Measurements from ENCODE around the gene SESTD1. TPM values are rescaled to one million over a fixed set of nuclear protein-coding genes. Genes with fewer than 3 reads are reported as not detected.

SESTD1 gene
- total RNA-seq, 4 donors from 2014 or later: 9.7 to 28.1 (median 21.3) TPM

DNA sequence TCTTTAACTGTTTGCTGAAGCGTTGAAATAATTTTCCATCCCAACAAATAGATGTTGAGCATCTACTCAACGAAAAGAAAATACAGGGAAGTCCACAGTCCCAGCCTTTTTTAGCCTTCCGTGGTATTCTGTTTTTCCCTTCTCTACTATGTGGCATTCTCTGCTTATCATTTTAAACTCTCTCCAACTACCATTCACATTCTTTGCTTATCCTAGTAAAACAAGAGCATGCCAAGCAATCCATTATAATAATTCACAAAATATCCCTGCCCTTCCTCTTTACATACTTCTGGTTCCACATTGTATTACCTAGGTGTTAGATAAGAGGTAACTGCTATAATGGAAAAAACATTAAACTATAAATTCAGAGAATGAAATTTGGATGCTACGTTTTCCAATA lies 1.6 kb upstream of the SESTD1 start:
- H3K36me3 ChIP-seq: no peaks in the 10 kb centered on the region
- no peak for DNase-seq
- no peak overlapping the region for H3K4me3 ChIP-seq (replicated peaks in 1 of 3)
- no peaks in the 10 kb centered on the region for H3K27me3 ChIP-seq
- 92% methylated on average over 4 of the region's 4 CpGs for WGBS, 2 donors
- H3K27ac ChIP-seq: no peak overlapping the region
- TF ChIP-seq, protein P1, sequence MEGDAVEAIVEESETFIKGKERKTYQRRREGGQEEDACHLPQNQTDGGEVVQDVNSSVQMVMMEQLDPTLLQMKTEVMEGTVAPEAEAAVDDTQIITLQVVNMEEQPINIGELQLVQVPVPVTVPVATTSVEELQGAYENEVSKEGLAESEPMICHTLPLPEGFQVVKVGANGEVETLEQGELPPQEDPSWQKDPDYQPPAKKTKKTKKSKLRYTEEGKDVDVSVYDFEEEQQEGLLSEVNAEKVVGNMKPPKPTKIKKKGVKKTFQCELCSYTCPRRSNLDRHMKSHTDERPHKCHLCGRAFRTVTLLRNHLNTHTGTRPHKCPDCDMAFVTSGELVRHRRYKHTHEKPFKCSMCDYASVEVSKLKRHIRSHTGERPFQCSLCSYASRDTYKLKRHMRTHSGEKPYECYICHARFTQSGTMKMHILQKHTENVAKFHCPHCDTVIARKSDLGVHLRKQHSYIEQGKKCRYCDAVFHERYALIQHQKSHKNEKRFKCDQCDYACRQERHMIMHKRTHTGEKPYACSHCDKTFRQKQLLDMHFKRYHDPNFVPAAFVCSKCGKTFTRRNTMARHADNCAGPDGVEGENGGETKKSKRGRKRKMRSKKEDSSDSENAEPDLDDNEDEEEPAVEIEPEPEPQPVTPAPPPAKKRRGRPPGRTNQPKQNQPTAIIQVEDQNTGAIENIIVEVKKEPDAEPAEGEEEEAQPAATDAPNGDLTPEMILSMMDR (IDR thresholded peaks at IDR 0.05): no peak
- no peaks in the 10 kb centered on the region for H3K9me3 ChIP-seq
- H3K4me1 ChIP-seq: peaks cover 0 to 3% of the 10 kb centered on the region in 2 donors
- intact Hi-C loops (cut with DNase I): no loop called here

DNA sequence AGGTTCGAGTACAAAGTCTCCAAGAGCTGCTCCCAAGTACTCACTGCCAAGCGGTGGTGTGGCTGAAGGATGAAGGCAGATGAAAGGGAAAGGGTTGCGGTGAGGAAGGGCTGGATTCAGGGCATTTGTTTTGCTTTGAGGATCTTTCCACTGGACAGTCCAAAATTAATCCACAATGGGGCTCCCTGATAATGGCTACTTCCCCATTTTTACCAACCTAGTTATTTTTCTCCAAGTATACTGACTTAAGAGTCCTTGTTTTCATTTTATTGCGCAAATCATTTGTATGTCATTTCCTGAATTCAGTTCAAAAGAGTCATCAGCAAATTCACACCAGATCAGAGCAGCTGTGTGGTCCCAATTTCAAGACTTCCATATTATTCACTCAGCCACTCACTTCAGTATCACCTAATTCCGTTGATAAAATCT lies 464 bp upstream of the SESTD1 start:
- peaks cover 0 to 3% of the 10 kb centered on the region in 2 donors for H3K4me1 ChIP-seq
- no peaks in the 10 kb centered on the region for H3K9me3 ChIP-seq
- no peak for DNase-seq
- no peaks in the 10 kb centered on the region for H3K36me3 ChIP-seq
- TF ChIP-seq, protein P1 (IDR thresholded peaks at IDR 0.05): no peak
- no peak for TF ChIP-seq POLR2A (IDR thresholded peaks at IDR 0.05)
- WGBS, 2 donors: 46 to 53% methylated on average over 5 of the region's 5 CpGs
- H3K27me3 ChIP-seq: no peaks in the 10 kb centered on the region
- H3K27ac ChIP-seq: peak overlapping the region; percentile 6 to 89 (median 80)
- peak overlapping the region; percentile 19 to 76 (median 65) for H3K4me3 ChIP-seq (replicated peaks in 1 of 3)
- intact Hi-C loops (cut with DNase I): no loop called here

DNA sequence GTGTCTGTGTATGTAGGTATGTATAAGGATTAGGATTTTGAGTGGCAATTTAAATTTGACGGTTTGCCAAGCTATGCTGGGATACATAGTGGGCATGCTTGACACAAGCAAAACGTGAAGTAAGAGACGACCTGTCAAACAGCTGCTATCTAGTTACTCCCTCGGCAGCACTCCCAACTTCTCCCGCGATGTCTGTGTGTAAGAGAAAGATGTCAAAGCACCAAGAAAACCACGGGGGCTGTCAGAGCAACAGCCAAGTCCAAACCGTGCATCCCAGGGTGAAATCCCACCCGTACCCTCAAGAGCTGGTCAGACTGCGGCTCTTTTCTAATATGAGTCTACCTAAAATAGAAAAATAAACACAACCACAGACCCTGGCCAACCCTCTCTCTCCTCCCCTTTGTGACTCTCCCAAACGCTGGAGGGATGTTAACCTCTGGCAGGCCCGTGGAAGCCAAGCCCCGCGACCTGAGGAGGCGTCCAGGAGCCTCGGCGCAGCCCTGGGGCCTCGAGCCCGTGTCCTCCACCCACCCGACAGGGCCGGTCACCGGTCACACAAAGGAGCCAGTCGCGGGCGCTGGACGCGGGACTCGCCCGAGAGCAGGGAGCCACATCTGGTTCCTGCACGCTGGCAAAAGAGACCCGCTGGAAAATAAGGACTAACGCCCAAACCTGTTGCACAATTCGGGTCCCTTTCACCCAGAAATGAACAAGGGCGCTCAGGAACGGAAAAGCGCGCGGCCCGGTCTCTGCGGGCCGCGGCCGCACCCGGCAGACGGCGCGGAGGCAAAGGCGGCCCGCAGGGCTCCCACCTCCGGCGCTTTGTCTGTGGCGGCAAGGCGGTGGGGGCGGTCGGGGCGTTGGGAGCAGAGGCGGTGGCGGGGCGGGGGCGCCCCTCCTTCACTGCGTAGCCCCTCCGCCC lies 925 bp downstream of the SESTD1 start:
- H3K36me3 ChIP-seq: no peaks in the 10 kb centered on the region

DNA sequence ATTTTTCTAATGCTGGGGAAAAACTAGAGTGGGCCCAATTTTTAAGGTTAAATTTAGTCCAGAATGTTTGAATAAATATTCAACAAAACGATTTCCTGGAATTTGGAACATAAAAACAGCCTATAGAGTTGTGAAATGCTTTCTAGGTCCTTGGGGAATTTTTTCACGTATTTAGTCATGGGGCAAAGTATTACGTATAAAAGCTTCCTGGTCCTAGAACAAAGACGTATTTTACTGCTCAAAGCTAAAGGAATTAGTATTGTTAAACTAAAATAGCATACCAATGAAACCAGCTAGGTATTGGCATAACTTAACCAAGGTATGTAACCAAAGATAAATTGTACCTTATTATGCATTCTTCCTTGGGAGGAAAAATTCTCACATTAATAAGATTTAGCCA lies 1.6 kb downstream of the SESTD1 start:
- Histone ChIP-seq H3K4me1 (peaks cover 0 to 3% of the 10 kb centered on the region in 2 donors), H3K27me3 (no peaks in the 10 kb centered on the region), H3K4me3 (replicated peaks in 1 of 3) (peak overlapping the region in 2 of 3 donors; percentile 65 to 76), H3K9me3 (no peaks in the 10 kb centered on the region), H3K36me3 (no peaks in the 10 kb centered on the region), H3K27ac (peak overlapping the region in 2 of 3 donors; percentile 80 to 89)
- no peak for DNase-seq
- intact Hi-C loops (cut with DNase I): no loop called here
- WGBS, 2 donors: 55 to 65% methylated on average over 4 of the region's 4 CpGs
- TF ChIP-seq POLR2A (IDR thresholded peaks at IDR 0.05): no peak
- TF ChIP-seq, protein P1 (IDR thresholded peaks at IDR 0.05): no peak

More for the DNA sequence above, 925 bp downstream of the SESTD1 start:
- peak; percentile 37 to 38 for DNase-seq
- no peak for TF ChIP-seq POLR2A (IDR thresholded peaks at IDR 0.05)
- TF ChIP-seq, protein P1 (IDR thresholded peaks at IDR 0.05): no peak
- peak overlapping the region; percentile 63 to 76 (median 65) for H3K4me3 ChIP-seq (replicated peaks in 1 of 3)
- H3K27ac ChIP-seq: peak overlapping the region; percentile 50 to 89 (median 80)
- WGBS, 2 donors: 5% methylated on average over 10 to 16 of the region's 62 CpGs
- intact Hi-C loops (cut with DNase I): no loop called here
- H3K27me3 ChIP-seq: no peaks in the 10 kb centered on the region
- peaks cover 0 to 3% of the 10 kb centered on the region in 2 donors for H3K4me1 ChIP-seq
- no peaks in the 10 kb centered on the region for H3K9me3 ChIP-seq

DNA sequence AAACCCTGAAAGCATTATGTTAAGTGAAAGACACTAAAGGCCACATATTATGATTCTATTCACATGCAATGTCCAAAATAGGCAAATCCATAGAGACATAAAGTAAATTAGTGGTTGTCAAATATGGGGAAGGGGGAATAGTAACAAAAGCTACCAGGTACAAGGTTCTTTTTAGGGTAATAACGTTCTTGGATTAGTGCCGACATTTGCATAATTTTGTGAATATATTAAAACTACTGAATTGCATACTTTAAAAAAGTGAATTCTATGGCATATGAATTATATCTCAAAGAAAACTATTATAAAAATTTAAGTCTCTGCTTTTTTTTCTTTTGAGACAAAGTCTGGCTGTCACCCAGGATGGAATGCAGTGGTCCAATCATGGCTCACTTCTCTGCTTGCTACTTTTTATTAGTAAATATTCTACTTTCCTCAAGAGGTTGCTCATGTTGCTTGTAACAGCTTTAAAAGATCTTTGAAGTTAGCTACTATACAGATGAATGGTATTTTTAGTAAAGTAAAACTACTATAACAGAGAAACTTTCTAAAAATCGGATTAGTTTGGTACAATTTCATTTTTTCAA lies 2.5 kb downstream of the SESTD1 start:
- intact Hi-C loops (cut with DNase I): no loop called here
- H3K4me1 ChIP-seq: peaks cover 0 to 3% of the 10 kb centered on the region in 2 donors
- no peaks in the 10 kb centered on the region for H3K9me3 ChIP-seq
- TF ChIP-seq, protein P1 (IDR thresholded peaks at IDR 0.05): no peak
- no peak for TF ChIP-seq POLR2A (IDR thresholded peaks at IDR 0.05)
- no peaks in the 10 kb centered on the region for H3K36me3 ChIP-seq
- no peak overlapping the region for H3K27ac ChIP-seq
- no peak overlapping the region for H3K4me3 ChIP-seq (replicated peaks in 1 of 3)
- 91 to 93% methylated on average over 3 of the region's 3 CpGs for WGBS, 2 donors
- DNase-seq: no peak
- no peaks in the 10 kb centered on the region for H3K27me3 ChIP-seq
